ENCODE measurements around the gene AFMID.

DNA sequence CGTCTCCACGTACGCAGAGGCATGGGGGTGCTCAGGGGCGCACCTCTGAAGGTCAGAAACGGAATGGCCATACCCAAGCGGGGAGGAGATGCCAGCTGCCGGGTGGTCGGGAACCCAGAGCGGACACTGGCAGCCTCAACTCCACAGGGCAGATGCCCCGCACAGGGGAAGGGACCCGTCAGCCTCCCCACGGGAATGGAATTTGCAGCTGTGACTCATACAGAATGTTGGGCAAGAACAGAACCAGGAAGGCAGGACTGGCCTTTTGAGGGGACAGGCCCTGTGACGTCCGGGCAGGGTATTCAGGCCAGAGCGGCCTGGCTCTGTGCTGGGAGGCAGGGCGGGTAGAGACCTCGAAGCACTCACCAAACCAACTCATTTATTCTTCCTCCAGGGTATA lies 7.8 kb upstream of the AFMID start:
- TF ChIP-seq, protein P1, sequence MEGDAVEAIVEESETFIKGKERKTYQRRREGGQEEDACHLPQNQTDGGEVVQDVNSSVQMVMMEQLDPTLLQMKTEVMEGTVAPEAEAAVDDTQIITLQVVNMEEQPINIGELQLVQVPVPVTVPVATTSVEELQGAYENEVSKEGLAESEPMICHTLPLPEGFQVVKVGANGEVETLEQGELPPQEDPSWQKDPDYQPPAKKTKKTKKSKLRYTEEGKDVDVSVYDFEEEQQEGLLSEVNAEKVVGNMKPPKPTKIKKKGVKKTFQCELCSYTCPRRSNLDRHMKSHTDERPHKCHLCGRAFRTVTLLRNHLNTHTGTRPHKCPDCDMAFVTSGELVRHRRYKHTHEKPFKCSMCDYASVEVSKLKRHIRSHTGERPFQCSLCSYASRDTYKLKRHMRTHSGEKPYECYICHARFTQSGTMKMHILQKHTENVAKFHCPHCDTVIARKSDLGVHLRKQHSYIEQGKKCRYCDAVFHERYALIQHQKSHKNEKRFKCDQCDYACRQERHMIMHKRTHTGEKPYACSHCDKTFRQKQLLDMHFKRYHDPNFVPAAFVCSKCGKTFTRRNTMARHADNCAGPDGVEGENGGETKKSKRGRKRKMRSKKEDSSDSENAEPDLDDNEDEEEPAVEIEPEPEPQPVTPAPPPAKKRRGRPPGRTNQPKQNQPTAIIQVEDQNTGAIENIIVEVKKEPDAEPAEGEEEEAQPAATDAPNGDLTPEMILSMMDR (IDR thresholded peaks at IDR 0.05; ENCODE audit: poor library complexity): no peak
- no peak for TF ChIP-seq EZH2 (IDR thresholded peaks at IDR 0.05; ENCODE audit: borderline replicate concordance)
